ENCODE data around the gene OSBPL3.
A peak's percentile ranks its signal among the peaks of the same experiment; 100 is the strongest.

The OSBPL3 gene

DNA sequence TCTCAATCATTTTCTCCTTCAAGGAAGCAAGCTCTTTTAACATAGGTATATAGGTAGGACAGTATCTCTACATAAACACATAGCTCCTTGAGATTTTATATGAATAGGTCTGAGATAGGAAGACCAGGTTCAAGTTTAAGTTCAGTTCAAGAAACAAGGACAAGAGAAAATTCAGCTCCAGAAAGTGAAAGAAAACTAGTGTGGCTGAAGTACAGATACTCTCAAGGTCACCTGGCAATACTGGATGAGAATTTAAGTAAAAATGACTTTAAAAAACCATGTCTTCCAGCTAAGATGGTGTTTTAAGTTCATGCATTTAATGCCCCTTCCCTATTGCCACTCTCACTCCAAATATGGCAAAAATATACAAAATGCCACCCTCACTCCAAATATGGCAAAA is 91.3 kb downstream of the OSBPL3 start:
- no peak for DNase-seq

DNA sequence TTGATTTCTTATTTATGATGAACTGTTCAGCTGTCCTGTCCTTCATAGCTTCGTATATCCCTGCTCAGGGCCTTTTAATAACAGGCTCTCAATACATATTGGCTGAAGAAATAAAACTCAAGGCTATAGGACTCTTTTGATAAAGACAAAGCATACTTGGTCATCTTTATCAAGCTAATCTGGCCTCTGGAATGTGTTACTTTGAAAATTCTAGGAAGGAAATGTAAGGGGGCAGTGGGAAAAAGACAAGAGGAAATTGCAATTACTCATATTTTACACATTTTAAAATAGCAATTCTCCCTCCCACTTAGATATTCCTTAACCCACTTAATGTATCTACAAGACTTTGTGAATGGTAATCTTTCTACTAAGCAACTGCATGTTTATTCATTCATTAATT is 94.3 kb downstream of the OSBPL3 start:
- no peak for DNase-seq

DNA sequence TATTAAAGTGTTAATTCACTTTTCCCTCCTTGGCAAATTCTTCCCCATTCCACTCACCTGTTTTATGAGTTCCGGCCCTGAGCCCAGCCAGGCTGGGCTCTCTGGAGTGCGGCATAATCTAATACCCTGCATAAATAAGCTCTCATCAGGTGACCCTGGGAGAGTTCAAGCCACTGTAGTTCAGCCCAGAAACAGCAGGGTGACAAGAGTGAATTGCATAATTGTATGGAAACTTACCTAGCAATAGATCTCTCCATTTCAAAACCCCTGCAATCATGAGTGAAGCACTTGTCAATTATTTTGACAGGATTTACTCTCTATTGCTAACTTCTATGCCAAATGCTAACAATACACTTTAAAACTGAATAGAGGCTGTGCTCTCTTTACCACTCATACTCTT is 94.7 kb downstream of the OSBPL3 start:
- no peak for DNase-seq

DNA sequence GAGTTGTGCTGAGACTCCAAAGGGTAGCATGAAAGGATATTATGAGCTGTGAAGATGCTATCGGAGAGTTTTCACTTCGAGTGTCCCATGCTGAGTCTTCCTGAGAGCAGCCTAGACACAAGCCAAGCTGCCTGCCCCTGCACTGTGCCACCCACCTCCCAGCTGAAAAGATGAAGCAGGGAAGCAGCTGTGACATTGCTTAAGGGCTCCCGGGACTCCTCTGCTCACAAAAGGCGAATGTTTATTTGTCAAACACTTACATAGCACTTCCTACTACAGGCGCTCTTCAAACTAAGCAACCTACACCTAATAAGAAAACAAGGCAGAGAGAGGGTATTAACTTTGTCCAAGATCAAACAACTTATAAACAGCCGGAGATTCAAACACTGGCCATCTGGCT is 95.6 kb downstream of the OSBPL3 start:
- DNase-seq = no peak

DNA sequence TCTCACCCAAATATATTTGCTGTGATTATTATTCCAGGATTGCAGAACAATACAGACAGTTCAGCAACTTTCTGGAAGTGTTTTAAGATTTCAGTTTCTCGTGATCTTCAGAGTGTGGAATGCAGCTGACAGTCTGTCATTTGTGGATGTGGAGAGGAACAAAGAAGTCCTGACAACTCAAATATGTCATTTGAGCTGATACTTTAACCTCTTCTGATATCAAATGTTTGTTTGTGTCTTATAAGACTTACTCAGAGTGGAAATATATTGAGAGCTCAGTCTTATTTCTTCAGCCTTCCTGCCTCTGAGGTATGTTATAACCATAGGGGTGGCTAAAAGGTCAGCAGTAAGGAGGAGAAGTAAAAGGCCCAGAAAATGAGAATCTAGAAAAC is 96.4 kb downstream of the OSBPL3 start:
- DNase-seq = no peak

DNA sequence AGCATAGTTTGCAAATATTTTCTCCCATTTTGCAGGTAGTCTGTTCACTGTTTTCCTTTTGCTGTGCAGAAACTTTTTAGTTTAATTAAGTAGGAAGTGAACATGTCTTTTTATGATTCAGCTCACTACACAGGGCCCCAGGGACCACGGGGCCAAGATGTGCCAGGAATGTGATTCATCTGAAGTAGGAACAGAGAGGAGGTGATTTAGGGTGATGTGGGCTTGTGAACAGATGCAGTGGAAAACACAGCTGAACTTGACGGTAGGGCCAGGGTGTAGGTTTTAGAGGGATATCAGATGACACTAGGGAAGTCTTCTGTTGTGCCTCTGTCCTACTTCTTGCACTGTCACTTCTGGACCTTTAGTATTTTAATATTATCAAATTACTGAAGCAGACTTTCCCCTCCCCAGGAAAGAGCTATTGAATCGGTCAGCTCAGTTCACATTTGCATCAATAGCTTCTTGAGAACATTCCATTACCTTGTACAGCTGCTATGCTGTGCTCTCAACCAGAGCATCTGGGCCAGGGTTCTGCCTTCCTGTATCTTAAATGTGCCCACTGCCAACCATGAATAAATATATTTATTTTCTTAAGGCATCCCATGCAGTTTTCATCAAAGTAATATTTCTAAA is 96.9 kb downstream of the OSBPL3 start:
- peak; percentile 89 for DNase-seq

DNA sequence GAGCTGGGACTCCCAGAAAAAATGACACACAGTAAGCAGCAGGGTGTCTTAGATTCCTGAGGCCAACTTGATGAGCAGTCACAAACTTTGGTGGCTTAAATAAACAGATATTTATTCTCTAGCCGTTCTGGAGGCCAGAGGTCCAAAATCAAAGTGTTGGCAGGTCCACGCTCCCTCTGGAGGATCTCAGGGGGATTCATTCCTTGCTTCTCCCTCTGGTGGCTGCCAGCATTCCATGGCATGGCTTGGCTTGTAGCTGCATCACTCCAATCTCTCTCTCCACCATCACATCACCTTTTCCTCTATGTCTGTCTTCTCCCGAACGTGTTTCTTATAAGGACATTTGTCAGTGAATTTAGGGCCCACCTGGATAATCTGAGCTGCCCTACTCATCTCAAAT is 98.4 kb downstream of the OSBPL3 start:
- no peak for DNase-seq

DNA sequence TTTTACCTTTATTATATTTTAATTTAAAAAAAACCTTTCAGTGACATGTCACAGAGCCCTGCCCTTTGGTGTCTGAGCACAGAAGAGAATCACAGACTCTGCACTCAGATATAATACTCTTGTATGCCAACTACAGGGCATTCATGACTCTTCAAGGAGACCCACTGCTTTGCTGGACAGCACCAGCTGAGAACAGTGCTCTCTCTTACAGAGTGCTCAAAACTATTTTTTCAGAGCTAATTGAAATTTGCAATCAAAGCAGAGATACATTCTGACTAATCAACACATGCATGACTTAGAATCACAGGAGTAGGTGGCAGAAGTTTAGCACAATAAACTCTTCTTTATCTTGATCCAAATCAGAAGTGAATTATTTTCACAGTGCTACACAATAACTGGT is 99.1 kb downstream of the OSBPL3 start:
- no peak for DNase-seq

DNA sequence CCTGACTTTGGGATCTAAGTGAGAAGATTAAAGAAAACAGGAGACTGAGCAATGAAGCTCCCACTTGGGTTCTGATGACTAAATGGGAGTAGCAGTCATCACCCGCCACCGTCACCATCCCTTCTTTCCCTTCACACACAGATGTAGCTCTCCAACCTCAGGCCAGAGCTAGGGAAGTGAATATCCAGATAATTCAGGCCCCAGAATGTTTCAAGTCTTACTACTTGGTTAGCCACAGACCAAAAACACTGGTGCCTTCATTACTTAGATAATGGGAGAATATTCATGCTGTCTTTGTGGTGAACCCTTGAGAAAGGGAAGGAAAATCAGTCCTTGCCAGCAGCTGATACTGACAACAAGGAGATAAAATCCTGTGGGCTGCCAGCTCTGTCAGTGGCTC is 100.7 kb downstream of the OSBPL3 start:
- DNase-seq = no peak

DNA sequence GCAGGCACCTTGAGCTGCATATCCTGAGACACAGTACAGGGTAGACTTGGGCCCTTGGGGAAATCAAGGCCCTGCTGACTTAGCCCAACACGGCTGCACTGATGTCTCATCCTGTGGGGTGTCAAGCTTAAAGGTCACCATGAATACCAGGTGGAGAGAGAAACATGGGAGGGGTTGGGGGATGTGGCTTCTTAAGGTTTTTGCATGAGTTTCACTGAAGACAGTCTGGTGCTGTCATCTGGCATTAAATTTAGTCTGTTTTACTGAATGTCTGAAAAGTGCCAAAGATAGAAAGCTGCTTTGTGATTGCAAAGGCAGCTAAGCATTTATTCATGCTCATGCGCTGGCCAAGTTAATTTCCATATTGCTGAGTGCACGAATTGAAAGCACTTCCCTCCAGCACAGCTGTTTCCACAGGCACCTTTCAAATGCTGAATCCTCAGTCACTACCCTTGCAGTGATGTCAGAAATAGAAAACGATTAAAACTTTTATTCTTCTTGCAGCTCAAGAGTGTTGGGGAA is 102.1 kb downstream of the OSBPL3 start:
- DNase-seq = no peak

DNA sequence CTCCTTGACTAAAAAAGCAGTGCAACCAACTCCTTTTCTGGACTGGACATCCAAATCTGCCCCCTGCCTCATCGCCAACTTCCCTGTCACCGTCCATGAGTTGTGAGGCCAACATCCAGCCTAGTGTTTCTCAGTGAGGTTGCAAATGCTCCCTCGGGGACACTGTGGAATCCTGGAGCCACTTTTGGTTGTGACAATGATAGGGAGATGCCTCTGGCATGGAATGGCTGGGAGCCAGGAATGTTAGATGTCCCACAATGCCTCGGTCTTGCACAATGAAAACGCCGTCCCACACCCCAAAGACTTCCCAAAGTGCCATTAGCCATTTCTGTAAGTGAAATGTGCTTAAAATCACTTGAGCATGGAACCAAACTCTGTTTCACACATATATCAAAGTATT is 105.2 kb downstream of the OSBPL3 start:
- DNase-seq = no peak

DNA sequence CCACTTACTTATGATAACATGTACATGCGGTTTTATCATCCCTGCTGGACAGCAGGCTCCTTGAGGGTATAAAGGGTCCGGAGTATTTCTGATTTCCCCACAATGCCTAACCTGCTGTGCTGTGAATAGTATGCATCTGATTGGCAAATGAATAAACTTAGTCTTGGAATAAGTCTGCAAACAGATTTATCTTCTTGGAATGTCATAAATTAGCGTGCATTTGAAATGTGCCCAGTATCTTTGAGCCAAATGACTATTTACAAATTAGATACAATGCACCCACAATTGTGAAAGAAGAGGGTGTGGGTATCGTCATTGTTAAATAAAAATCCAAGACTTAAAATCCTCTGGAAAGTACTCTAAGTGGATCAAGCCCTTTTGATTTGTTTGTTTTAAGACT is 106.0 kb downstream of the OSBPL3 start:
- no peak for DNase-seq

DNA sequence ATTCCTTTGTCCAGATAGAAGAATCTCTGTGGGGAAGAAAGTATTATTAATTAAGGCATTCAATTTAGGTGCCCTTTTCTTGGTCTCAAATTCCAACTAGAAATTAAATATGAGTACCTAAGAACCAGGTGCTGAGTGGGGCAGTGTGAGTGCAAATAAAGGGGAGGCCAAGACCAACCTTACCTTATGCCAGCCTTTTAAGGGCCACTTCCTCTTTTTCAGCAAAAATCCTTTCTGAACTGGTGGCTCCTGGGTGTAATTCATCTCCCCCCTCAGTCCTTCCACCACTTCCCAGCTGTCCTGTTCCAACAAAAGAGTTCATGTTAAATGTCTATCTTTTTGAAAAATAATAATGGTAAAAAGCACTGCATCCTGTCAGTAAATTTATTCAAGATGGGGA is 108.2 kb downstream of the OSBPL3 start:
- DNase-seq = no peak

DNA sequence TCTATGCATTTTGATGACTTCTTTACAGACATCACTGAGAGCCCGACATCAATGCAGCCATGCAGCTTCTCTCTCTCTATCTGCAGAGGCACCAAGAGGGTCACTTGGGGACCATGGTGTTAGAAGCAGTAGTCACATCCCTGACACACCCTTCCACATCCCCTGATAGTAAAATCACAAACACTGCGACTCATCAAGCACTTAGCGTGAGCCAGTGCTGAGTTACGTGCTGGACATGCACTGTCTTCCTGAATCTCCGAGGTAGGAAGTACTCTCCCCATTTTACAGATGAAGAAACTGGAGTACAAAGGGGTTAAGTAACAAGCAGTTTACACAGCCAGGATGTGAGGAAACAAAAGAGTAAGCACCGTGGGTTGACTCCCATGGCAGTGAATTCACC is 109.2 kb downstream of the OSBPL3 start:
- DNase-seq = no peak

DNA sequence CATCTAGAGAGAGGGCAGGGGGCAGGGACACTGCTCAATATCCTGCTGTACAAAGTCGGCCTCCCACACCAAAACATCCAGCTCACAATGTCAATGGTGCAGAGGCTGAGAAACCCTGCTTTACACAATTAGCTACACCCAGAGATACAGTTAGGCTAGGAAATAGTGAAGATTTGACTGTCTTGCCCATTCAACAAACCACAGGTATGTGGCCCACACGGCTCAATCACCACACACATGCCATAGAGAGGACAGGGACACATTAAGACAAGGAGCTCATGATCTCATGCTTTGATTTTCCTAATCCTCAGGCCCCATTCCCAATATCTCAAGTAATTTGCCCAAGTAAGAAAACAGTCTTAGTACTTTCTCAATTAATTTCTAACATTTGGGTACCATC is 110.4 kb downstream of the OSBPL3 start:
- DNase-seq = peak; percentile 51

DNA sequence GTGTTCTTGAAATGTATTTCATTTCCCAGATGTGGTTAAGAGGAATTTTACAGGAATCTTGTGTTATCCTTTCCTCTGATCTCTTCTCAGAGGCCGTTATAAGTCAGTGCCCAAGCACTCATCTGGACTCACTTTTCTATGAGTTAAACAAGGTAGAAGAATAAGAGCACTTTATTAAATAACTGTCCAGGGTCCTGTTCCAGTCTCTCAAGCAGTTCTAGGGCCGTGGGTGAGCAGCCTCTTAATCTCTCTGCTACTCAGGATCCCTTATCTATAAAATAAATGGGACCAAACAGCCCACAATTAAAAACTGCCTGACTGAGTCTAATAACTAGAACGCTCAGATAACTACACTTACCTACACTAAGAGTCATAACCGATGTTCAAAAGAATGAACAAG is 111.2 kb downstream of the OSBPL3 start:
- no peak for DNase-seq

DNA sequence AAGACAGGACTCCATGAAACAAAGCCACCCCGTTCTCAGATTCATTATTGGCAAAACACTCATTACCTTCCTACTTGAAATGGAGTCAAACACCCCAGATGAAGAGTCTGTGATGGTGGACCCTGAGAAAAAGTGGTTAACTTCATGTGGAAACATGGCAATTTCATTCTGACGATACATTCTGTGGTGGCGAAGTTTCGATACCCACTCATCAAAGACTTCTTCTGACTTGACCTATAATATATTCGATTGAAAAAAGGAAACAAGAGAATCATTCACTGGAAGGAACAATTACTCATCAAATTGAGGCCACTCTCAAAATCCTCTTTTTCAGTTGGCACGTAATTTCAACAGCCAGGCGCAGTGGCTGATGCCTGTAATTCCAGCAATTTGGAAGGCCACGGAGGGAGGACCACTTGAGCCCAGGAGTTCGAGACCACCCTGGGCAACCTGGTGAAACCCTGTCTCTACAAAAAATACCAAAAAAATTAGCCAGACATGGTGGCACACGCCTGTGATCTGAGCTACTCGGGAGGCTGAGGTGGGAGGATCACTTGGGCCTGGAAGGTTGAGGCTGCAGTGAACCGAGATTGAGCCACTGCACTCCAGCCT is 113.9 kb downstream of the OSBPL3 start:
- DNase-seq = no peak

DNA sequence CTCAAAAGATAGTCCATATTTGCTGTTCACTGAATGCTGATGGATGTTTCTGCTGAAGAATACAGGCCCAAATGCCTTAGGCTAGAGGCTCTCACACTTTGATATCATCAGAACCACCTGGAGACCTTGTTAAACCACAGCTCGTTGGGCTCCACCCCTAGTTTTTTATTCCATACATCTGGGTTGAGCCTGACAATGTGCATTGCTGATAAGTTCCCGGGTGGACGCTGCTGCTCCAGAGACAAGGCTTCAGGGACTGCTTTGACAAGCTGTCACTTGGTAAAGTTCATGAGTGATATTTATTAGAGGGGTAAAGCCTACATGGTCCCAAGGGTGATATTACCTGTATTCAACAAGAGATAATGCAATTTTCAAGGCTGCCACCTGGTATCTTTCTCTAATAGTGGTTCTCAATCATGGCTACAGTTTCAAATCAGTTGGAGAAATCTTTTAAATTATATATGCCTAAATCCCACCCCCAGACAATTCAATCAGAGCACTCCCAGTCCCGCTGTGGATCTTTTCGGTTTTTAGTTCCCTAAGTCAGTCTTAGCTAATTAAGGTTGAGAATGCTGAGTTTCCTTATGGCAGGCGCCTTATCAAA is 115.7 kb downstream of the OSBPL3 start:
- DNase-seq = no peak

DNA sequence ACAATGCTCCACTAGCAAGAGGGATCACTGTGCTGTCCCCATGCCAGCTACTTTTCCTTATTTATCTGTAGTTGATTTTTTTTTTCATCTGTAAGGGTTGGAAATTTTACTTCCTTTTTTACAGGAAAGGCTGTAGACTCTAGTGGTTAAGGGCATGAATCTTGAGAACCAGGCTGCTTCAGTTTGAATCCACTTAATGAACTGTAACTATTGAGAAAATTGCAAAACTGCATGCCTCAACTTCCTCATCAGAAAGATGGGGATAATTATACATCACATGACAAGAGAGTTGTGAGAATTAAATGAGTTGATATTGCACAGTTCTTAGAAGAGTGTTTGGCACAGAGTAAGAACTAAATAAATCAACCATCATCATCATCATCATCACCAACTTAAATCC is 116.4 kb downstream of the OSBPL3 start:
- no peak for DNase-seq

DNA sequence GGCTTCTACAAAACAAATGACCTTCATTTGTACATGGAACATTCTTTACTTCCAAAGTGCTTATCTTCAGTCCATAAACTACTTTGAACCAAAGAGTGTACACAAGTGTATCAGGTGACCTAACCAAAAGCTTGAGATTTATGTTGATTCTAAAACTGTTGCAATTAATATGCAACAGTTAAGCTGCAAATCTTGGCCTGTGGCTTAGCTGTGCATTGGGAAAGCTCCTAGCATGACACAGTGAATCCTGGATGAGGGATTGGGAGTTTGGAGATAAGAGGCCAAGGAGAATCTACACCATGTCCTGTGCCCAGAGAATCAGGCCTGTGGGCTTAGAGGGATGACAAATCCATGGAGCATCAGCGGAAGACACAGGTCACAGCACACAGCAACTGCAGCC is 117.5 kb downstream of the OSBPL3 start:
- DNase-seq = no peak

DNA sequence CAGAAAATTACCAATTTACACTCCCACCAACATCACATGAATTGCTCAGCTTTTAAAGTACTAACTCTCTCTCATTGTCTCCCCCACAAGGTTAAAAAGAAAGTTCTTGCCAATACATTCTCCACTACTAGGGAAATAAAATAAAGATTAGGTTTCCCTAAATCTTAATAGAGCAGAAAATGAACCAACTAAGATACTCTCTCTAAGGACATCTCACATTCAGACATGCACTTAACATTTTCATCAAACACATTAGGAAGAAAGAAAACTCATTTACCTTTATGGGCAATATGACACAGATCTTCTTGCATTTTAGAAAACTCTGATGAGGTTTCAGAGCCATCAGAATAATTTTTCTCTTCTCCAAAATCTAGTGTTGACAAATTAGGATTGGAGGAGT is 118.6 kb downstream of the OSBPL3 start:
- DNase-seq = no peak

DNA sequence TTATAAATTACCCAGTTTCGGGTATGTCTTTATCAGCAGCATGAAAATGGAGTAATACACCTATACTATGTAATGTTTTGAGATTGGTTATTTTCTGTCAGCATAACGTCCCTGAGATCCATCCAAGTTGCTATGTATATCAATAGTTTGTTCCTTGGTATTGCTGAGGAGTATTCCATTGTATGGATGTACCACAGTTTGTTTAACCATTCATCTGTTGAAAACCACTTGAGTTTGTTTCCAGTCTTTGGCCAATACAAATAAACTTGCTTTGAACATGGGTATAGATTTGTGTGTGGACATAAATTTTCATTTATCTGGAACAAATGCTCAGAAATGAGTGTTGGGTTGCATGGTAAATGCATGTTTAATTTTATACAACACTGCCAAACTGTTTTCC is 119.4 kb downstream of the OSBPL3 start:
- DNase-seq = no peak

DNA sequence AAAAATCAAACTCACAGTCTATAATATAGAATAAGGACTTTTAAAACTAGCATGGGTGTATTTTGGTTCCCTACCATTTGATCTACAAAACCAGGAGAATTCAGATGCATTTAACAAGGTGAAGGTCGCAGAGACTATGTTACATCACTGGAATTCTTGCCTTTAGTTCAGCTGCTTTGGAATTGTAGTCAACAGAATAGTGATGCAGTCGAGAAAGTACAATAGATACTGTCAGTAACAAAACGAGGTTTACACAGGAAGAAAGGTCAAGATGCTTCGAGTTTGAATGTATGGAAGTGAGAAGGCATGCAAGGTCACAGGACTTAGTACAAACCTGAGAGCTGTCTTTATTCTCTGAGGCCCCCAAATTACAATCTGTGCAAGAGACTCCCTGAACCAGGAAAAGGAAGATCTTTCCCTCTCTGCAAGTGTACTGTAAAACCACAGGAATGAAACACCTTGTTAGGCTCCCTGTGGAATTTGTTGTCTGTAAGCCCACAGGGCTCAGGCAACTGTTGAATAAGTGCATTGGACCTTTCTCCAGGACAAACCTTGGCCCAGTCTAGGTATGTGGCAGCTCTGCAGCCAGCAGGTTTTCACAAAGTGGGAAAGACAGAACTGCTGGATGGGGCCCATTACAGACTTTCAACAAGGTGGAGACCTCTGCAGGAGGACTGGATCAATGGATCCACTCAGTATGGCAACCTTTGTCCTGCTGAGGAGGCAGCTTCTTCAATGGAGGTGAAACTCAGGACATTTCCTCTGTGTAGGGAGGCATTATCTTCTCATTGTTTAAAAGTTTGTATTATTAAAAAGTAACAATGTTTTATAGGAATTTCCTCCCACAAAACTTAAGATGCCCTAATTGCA is 121.6 kb downstream of the OSBPL3 start:
- no peak for DNase-seq

DNA sequence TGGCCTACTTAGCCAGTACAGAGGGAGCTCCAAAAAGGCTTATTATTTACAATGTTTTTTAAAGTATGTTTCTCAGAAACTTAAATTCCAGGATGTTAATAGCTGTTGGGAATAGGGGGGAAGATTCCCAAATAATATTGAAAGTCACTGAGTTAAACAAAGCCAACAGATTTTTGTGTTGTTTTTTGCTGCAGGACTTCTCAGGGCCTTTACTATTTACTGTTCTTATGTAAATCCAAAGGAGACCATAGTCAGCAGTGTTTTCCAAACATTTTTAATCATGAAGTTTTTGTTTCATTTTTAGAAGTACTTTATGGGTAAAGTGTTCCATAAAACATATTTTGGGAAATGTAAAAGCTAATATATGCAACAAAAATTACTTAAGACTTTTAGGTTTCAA is 122.4 kb downstream of the OSBPL3 start:
- DNase-seq = no peak

Data from fibroblast of skin of right quadriceps (primary cell).